ENCODE data around the gene FIBP.

GRCh38 chr11:65918211-65919140, 30.2 kb upstream of the FIBP start, which contains the start of gene C11orf68:
- no peak for TF ChIP-seq GATA3 (IDR thresholded peaks at IDR 0.05; ENCODE audit: low read depth, low read length)
- no peak for TF ChIP-seq GATA2 (IDR thresholded peaks at IDR 0.05; ENCODE audit: low read depth, low read length)

Measured in SH-SY5Y (cell line).